ENCODE measurements around the gene MBD3L3. TPM values are rescaled to one million over a fixed set of nuclear protein-coding genes. Genes with fewer than 3 reads are reported as not detected.

Gene MBD3L3
- total and polyA plus RNA-seq, 2 experiments from 2014 or later, result not detected

DNA sequence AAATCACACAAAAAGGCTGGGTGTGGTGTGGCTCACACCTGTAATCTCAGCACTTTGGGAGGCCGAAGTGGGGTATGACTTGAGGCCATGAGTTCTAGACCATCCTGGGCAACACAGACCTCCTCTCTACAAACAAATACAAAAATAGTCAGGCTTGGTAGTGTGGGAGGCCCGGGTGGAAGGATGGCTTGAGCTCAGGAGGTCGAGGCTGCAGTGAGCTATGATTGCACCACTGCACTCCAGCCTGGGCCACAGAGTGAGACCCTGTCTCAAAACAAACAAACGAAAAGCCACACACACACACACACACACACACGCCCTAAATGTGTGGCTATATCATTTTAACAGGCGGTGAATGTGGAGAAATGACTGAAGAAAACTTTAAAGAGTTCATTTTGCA, 10.1 kb upstream of the MBD3L3 start:
- no peaks in the 10 kb centered on the region; the same call in 2 of the 3 replicates for H3K4me1 Mint-ChIP-seq
- H3K36me3 Mint-ChIP-seq (ENCODE audit: low read depth), result peaks cover 38% of the 10 kb centered on the region
- Histone ChIP-seq H3F3A (replicated peaks; ENCODE audit: low read depth) (no peaks in the 10 kb centered on the region), H3K4me2 (peak overlapping the region; percentile 69; the same call in 1 of the 2 replicates), H3K36me3 (ENCODE audit: insufficient read depth) (peaks cover 8% of the 10 kb centered on the region; the same call in 1 of the 2 replicates), H4K20me1 (replicated peaks; ENCODE audit: insufficient read depth) (no peaks in the 10 kb centered on the region), H3K4me3 (0 out of 2 replicates have a peak overlapping the region, but pooled peaks have one; percentile 34), H2AFZ (peak overlapping the region; percentile 98; the same call in 1 of the 2 replicates), H3K27me3 (ENCODE audit: insufficient read depth) (no peaks in the 10 kb centered on the region), H3K9me2 (ENCODE audit: insufficient read depth) (no peaks in the 10 kb centered on the region), H3K79me2 (replicated peaks; ENCODE audit: insufficient read depth) (peaks cover 12% of the 10 kb centered on the region; the same call in 1 of the 2 replicates), H3K27ac (ENCODE audit: low read depth) (no peak overlapping the region), H3K4me1 (ENCODE audit: insufficient read depth) (no peaks in the 10 kb centered on the region)
- H3K9me3 Mint-ChIP-seq, result peaks cover 44% of the 10 kb centered on the region
- peaks cover 10% of the 10 kb centered on the region for H3K27me3 Mint-ChIP-seq (ENCODE audit: insufficient read depth, low read depth, poor library complexity)
- TF ChIP-seq CREB1 (CRISPR knock-in tag; IDR thresholded peaks at IDR 0.05; ENCODE audit: low read depth) (no peak), JUNB (IDR thresholded peaks at IDR 0.05; ENCODE audit: unreplicated experiment) (no peak), EZH2phosphoT487 (IDR thresholded peaks at IDR 0.05; ENCODE audit: unreplicated experiment) (no peak)
- TF ChIP-seq, protein P1, sequence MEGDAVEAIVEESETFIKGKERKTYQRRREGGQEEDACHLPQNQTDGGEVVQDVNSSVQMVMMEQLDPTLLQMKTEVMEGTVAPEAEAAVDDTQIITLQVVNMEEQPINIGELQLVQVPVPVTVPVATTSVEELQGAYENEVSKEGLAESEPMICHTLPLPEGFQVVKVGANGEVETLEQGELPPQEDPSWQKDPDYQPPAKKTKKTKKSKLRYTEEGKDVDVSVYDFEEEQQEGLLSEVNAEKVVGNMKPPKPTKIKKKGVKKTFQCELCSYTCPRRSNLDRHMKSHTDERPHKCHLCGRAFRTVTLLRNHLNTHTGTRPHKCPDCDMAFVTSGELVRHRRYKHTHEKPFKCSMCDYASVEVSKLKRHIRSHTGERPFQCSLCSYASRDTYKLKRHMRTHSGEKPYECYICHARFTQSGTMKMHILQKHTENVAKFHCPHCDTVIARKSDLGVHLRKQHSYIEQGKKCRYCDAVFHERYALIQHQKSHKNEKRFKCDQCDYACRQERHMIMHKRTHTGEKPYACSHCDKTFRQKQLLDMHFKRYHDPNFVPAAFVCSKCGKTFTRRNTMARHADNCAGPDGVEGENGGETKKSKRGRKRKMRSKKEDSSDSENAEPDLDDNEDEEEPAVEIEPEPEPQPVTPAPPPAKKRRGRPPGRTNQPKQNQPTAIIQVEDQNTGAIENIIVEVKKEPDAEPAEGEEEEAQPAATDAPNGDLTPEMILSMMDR (conservative IDR thresholded peaks at IDR 0.05; ENCODE audit: low read depth in 2 of 2), result no peak
- H3K4me3 Mint-ChIP-seq, result peak overlapping the region; percentile 93
- DNase-seq (ENCODE audit: low spot score), result no peak
- H3K27ac Mint-ChIP-seq, result peak overlapping the region; percentile 97; the same call in 1 of the 2 replicates
- no peak for ATAC-seq

DNA sequence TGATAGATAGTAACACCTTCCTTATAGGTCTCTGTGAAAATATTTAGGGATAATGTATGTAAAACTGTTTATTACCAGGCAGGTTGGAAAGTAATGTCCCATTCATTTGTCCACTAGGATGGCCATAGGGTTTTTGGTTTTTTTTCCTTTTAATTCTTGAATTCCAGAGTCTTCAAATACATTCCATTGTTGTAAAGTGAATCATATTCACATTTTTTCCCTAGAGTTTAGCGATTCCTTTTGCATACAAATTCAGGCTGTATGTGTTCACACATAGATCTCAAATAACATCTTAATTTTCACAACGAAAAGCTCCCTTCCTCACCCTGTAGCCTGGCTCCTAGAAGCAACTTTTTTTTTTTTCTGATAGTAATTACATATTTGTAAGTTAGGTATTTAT, 9.2 kb upstream of the MBD3L3 start:
- peaks cover 31% of the 10 kb centered on the region for H3K36me3 Mint-ChIP-seq (ENCODE audit: low read depth)
- no peak for TF ChIP-seq NANOG (IDR thresholded peaks at IDR 0.05; ENCODE audit: borderline replicate concordance)
- TF ChIP-seq STAT1 (IDR thresholded peaks at IDR 0.05; ENCODE audit: unreplicated experiment), result no peak
- TF ChIP-seq, protein P2, sequence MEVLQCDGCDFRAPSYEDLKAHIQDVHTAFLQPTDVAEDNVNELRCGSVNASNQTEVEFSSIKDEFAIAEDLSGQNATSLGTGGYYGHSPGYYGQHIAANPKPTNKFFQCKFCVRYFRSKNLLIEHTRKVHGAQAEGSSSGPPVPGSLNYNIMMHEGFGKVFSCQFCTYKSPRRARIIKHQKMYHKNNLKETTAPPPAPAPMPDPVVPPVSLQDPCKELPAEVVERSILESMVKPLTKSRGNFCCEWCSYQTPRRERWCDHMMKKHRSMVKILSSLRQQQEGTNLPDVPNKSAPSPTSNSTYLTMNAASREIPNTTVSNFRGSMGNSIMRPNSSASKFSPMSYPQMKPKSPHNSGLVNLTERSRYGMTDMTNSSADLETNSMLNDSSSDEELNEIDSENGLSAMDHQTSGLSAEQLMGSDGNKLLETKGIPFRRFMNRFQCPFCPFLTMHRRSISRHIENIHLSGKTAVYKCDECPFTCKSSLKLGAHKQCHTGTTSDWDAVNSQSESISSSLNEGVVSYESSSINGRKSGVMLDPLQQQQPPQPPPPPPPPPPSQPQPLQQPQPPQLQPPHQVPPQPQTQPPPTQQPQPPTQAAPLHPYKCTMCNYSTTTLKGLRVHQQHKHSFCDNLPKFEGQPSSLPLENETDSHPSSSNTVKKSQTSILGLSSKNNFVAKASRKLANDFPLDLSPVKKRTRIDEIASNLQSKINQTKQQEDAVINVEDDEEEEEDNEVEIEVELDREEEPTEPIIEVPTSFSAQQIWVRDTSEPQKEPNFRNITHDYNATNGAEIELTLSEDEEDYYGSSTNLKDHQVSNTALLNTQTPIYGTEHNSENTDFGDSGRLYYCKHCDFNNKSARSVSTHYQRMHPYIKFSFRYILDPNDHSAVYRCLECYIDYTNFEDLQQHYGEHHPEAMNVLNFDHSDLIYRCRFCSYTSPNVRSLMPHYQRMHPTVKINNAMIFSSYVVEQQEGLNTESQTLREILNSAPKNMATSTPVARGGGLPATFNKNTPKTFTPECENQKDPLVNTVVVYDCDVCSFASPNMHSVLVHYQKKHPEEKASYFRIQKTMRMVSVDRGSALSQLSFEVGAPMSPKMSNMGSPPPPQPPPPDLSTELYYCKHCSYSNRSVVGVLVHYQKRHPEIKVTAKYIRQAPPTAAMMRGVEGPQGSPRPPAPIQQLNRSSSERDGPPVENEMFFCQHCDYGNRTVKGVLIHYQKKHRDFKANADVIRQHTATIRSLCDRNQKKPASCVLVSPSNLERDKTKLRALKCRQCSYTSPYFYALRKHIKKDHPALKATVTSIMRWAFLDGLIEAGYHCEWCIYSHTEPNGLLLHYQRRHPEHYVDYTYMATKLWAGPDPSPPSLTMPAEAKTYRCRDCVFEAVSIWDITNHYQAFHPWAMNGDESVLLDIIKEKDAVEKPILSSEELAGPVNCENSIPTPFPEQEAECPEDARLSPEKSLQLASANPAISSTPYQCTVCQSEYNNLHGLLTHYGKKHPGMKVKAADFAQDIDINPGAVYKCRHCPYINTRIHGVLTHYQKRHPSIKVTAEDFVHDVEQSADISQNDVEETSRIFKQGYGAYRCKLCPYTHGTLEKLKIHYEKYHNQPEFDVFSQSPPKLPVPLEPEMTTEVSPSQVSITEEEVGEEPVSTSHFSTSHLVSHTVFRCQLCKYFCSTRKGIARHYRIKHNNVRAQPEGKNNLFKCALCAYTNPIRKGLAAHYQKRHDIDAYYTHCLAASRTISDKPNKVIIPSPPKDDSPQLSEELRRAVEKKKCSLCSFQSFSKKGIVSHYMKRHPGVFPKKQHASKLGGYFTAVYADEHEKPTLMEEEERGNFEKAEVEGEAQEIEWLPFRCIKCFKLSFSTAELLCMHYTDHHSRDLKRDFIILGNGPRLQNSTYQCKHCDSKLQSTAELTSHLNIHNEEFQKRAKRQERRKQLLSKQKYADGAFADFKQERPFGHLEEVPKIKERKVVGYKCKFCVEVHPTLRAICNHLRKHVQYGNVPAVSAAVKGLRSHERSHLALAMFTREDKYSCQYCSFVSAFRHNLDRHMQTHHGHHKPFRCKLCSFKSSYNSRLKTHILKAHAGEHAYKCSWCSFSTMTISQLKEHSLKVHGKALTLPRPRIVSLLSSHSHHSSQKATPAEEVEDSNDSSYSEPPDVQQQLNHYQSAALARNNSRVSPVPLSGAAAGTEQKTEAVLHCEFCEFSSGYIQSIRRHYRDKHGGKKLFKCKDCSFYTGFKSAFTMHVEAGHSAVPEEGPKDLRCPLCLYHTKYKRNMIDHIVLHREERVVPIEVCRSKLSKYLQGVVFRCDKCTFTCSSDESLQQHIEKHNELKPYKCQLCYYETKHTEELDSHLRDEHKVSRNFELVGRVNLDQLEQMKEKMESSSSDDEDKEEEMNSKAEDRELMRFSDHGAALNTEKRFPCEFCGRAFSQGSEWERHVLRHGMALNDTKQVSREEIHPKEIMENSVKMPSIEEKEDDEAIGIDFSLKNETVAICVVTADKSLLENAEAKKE (CRISPR knock-in tag; IDR thresholded peaks at IDR 0.05), result no peak
- no peak for TF ChIP-seq EZH2phosphoT487 (IDR thresholded peaks at IDR 0.05; ENCODE audit: unreplicated experiment)
- TF ChIP-seq, protein P3, sequence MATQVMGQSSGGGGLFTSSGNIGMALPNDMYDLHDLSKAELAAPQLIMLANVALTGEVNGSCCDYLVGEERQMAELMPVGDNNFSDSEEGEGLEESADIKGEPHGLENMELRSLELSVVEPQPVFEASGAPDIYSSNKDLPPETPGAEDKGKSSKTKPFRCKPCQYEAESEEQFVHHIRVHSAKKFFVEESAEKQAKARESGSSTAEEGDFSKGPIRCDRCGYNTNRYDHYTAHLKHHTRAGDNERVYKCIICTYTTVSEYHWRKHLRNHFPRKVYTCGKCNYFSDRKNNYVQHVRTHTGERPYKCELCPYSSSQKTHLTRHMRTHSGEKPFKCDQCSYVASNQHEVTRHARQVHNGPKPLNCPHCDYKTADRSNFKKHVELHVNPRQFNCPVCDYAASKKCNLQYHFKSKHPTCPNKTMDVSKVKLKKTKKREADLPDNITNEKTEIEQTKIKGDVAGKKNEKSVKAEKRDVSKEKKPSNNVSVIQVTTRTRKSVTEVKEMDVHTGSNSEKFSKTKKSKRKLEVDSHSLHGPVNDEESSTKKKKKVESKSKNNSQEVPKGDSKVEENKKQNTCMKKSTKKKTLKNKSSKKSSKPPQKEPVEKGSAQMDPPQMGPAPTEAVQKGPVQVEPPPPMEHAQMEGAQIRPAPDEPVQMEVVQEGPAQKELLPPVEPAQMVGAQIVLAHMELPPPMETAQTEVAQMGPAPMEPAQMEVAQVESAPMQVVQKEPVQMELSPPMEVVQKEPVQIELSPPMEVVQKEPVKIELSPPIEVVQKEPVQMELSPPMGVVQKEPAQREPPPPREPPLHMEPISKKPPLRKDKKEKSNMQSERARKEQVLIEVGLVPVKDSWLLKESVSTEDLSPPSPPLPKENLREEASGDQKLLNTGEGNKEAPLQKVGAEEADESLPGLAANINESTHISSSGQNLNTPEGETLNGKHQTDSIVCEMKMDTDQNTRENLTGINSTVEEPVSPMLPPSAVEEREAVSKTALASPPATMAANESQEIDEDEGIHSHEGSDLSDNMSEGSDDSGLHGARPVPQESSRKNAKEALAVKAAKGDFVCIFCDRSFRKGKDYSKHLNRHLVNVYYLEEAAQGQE (IDR thresholded peaks at IDR 0.05; ENCODE audit: unreplicated experiment), result no peak
- TF ChIP-seq JUNB (IDR thresholded peaks at IDR 0.05; ENCODE audit: unreplicated experiment), result no peak
- TF ChIP-seq POLR2AphosphoS5 (IDR thresholded peaks at IDR 0.05; ENCODE audit: low read depth), result no peak
- TF ChIP-seq ZNF331 (CRISPR knock-in tag; IDR thresholded peaks at IDR 0.05; ENCODE audit: low read depth), result no peak

More for the DNA sequence above, 9.2 kb upstream of the MBD3L3 start:
- Histone ChIP-seq H3K27ac (ENCODE audit: low read depth) (no peak overlapping the region), H3K79me2 (replicated peaks; ENCODE audit: insufficient read depth) (peaks cover 12% of the 10 kb centered on the region; the same call in 1 of the 2 replicates), H3K9me2 (ENCODE audit: insufficient read depth) (no peaks in the 10 kb centered on the region), H4K20me1 (replicated peaks; ENCODE audit: insufficient read depth) (no peaks in the 10 kb centered on the region), H3K36me3 (ENCODE audit: insufficient read depth) (peaks cover 8% of the 10 kb centered on the region; the same call in 1 of the 2 replicates), H3K27me3 (ENCODE audit: insufficient read depth) (no peaks in the 10 kb centered on the region), H2AFZ (no peak overlapping the region), H3F3A (replicated peaks; ENCODE audit: low read depth) (no peaks in the 10 kb centered on the region; the same call in 1 of the 2 replicates), H3K4me3 (no peak overlapping the region), H3K4me2 (no peak overlapping the region), H3K4me1 (ENCODE audit: insufficient read depth) (no peaks in the 10 kb centered on the region)
- no peak overlapping the region for H3K27ac Mint-ChIP-seq
- H3K4me3 Mint-ChIP-seq, result no peak overlapping the region
- ATAC-seq (no peak), DNase-seq (ENCODE audit: low spot score) (no peak)
- no peaks in the 10 kb centered on the region; the same call in 2 of the 3 replicates for H3K4me1 Mint-ChIP-seq
- peaks cover 10% of the 10 kb centered on the region for H3K27me3 Mint-ChIP-seq (ENCODE audit: insufficient read depth, low read depth, poor library complexity)
- peaks cover 47% of the 10 kb centered on the region for H3K9me3 Mint-ChIP-seq
